Large intestine (tissue), 3 donors: ENCODE measurements around the gene SLC35E3. TPM values are rescaled to one million over a fixed set of nuclear protein-coding genes. Genes with fewer than 3 reads are reported as not detected.
"Not testable (repeated sequence)": the region's sequence is repeated elsewhere in the genome, so short reads cannot be mapped to it uniquely, and the experiment has no call there.

Experiments
- DNase-seq, 2 donors: peaks; one replicate each; pipeline versions ENCODE4 v3.0.0 to v3.0.0-alpha.2; 2013
- H3K27ac ChIP-seq: one replicate; pipeline ENCODE4 v1.5.1; 2013; ENCODE audit warnings: low read length
- H3K27me3 ChIP-seq: 2 replicates; pipeline ENCODE4 v1.6.1; 2013; ENCODE audit warnings: low read length; ENCODE audit not compliant: control insufficient read depth, insufficient read depth
- H3K36me3 ChIP-seq: 2 replicates; pipeline ENCODE4 v1.6.1; 2013; ENCODE audit warnings: low read length; ENCODE audit not compliant: control insufficient read depth, insufficient read depth
- H3K4me1 ChIP-seq: one replicate; pipeline ENCODE4 v1.6.1; 2013; ENCODE audit warnings: low read length; ENCODE audit not compliant: control insufficient read depth, insufficient read depth
- H3K4me3 ChIP-seq: one replicate; pipeline ENCODE4 v1.5.1; 2013; ENCODE audit warnings: low read length
- H3K9me3 ChIP-seq: one replicate; pipeline ENCODE4 v1.6.1; 2013; ENCODE audit warnings: mild to moderate bottlenecking, low read depth, low read length, moderate library complexity; ENCODE audit not compliant: control insufficient read depth
- WGBS: methylation state at CpG from one replicate; pipeline ENCODE4 v1.1.5; 2013; ENCODE audit warnings: low lambda C conversion rate; ENCODE audit not compliant: insufficient coverage; 5-methylcytosine and 5-hydroxymethylcytosine counted together
- polyA plus RNA-seq: library from polyadenylated mRNA; unstranded; fragments of 120-200 nt; gene quantifications from one replicate; pipeline ENCODE4 v1.2.1, GENCODE V29; 2013

Gene SLC35E3
- polyA plus RNA-seq, 1 donor: 8.3 TPM

DNA sequence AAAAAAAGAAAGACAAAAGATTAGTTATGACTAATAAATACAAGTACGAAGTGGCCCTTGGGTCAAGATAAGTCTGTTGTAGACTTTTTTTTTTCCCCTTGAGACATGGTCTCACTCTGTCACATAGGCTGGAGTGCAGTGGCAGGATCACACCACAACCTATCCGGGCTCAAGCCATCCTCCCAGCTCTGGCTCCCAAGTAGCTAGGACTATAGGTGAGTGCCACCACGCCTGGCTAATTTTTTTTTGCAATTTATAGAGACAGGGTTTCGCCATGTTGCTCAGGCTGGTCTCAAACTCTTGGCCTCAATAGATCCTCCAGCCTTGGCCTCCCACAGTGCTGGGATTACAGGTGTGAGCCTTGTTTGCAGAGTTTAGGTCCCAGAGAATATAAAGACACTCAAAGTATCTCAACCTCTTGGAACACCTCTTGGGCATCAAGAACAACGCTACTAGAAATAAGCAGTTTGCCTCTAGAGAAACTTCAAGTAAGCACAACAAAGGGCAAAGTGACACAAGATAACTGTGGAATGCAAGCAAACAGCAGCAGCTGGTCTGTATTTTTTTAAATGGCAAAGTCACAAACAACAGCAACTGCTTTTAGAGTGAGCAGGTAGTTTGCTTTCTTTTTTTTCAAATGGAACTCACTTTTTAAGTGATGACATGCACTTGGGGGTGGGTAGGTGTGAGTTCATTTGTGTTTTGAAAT, 58.1 kb downstream of the SLC35E3 start:
- no CpG with 5 or more reads among the region's 5 CpGs for WGBS
- Histone ChIP-seq H3K36me3 (no peaks in the 10 kb centered on the region), H3K9me3 (no peaks in the 10 kb centered on the region), H3K27me3 (no peaks in the 10 kb centered on the region), H3K4me3 (no peak overlapping the region), H3K4me1 (peaks cover 7% of the 10 kb centered on the region), H3K27ac (peak overlapping the region; percentile 21)
- peak in 1 of 2 donors; percentile 55 for DNase-seq

DNA sequence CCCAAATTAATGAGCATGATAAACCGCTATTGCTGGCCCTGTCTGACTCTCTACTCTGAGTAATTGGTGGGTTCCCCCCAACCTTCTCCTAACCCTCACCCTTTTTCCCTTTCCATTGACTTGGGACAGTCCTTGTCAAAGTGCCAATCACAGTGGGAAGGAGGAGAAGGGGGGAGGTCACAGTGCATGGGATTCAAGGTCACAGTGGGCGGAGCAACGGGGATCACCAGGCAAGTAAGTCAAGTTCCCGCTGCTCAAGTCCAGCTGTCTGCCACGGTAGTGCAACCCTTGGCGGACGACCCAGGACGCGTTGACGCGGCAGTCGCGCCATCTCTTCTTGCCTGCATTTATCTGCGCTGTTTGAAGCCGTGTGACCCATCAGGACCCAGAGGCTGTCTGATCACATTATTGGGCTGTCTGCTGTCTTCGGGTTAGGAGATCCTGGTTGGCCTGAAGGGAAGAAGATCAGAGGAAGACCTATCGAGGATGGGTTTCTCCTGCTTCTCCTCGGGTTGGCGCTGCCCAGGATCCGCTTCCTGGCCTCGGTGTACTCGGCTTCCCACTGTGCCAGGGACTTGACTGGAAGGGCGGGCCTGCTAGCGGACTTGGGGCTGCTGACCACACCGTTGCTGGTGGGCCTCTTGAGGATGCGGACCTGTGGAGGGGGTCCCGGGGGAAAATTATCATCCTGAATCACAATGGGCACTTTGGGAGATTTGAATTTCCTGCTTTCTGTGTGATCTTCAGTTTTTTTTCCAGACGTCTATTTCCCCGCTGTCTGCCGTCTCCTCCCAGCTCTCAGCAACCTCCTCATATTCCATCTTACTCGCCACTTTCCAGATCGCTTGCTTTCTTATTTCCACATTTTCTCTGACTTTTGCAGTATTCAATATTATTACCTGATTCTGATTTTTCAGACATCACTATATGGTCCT, 58.9 kb downstream of the SLC35E3 start:
- H3K9me3 ChIP-seq: no peaks in the 10 kb centered on the region
- DNase-seq: peak in 1 of 2 donors; percentile 50
- H3K27me3 ChIP-seq: no peaks in the 10 kb centered on the region
- WGBS: 100% methylated on average over 5 of the region's 32 CpGs
- peaks cover 3% of the 10 kb centered on the region for H3K36me3 ChIP-seq
- H3K4me1 ChIP-seq: peaks cover 7% of the 10 kb centered on the region
- no peak overlapping the region for H3K4me3 ChIP-seq
- peak overlapping the region; percentile 6 for H3K27ac ChIP-seq

DNA sequence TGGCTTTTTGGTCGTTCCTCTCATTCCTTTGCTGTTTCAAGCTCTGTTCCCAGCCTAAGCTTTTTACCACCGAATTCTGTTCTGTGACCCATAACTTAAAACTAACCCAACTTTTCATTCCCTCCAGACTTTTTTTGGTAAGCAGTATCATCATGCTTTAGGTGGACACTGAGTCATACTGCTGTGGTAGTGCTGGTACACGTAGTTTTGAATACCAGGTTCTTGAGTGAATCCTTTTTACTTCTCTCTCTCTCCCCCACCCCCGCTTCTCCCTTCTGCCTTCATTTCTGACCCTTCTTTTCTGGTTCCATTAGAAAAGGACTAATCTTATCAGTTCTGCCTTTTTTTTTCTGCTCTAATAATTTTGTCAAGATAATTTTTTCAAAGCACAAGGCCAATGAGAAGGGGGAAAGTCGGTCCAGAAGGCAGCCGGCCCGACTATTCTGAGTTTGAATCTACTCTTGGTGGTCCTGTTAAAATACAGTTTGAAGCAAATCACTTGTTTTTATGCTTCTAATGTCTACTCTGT, 59.7 kb downstream of the SLC35E3 start:
- Histone ChIP-seq H3K27me3 (no peaks in the 10 kb centered on the region), H3K27ac (no peak overlapping the region), H3K4me3 (no peak overlapping the region), H3K9me3 (no peaks in the 10 kb centered on the region), H3K4me1 (peaks cover 7% of the 10 kb centered on the region), H3K36me3 (peaks cover 8% of the 10 kb centered on the region)
- DNase-seq: no peak
- 91% methylated on average over 4 of the region's 7 CpGs for WGBS

DNA sequence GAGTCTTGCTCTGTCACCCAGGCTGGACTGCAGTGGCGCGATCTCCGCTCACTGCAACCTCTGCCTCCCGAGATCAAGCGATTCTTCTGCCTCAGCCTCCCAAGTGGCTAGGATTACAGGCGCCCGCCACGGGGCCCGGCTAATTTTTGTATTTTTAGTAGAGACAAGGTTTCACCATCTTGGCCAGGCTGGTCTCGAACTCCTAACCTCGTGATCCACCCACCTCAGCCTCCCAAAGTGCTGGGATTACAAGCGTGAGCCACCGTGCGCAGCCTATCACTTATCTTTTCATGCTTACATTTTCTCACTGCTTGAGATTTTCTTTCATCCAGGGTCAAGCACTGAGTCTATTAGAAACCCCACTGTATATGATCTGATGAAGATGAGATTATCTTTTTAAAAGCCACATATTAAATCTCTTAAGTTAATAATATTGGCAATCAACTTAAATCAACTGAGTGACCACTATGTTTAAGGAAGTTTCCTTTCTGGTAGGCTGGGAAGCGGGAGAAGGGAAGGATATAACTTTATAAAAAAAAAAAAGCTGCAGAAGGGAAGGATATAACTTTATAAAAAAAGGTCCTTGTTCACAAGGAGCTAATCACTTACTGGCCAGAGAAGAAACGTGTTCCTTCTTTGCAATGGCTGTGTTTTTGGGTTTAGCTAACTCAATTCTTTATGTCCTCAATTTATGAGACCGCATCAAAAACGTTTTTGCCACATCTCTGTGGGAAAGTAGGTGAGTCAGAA, 60.7 kb downstream of the SLC35E3 start:
- no peaks in the 10 kb centered on the region for H3K27me3 ChIP-seq
- no peaks in the 10 kb centered on the region for H3K9me3 ChIP-seq
- peaks cover 7% of the 10 kb centered on the region for H3K4me1 ChIP-seq
- peak overlapping the region; percentile 100 for H3K4me3 ChIP-seq
- peaks cover 8% of the 10 kb centered on the region for H3K36me3 ChIP-seq
- WGBS: 88% methylated on average over 3 of the region's 18 CpGs
- DNase-seq: no peak
- H3K27ac ChIP-seq: no peak overlapping the region

DNA sequence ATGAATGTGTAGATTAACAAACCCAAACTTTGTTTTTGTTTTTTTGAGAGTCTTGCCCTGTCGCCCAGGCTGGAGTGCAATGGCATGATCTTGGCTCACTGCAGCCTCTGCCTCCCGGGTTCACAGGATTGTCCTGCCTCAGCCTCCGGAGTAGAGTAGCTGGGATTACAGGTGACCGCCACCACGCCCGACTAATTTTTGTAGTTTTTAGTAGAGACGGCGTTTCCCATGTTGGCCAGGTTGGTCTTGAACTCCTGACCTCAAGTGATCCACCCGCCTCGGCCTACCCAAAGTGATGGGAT, 61.2 kb downstream of the SLC35E3 start:
- H3K36me3 ChIP-seq, H3K9me3 ChIP-seq, H3K4me1 ChIP-seq, H3K27me3 ChIP-seq, DNase-seq: not testable (repeated sequence)
- Histone ChIP-seq H3K4me3 (peak overlapping the region; percentile 100), H3K27ac (peak overlapping the region; percentile 98)
- WGBS: 67% methylated on average over 1 of the region's 10 CpGs

DNA sequence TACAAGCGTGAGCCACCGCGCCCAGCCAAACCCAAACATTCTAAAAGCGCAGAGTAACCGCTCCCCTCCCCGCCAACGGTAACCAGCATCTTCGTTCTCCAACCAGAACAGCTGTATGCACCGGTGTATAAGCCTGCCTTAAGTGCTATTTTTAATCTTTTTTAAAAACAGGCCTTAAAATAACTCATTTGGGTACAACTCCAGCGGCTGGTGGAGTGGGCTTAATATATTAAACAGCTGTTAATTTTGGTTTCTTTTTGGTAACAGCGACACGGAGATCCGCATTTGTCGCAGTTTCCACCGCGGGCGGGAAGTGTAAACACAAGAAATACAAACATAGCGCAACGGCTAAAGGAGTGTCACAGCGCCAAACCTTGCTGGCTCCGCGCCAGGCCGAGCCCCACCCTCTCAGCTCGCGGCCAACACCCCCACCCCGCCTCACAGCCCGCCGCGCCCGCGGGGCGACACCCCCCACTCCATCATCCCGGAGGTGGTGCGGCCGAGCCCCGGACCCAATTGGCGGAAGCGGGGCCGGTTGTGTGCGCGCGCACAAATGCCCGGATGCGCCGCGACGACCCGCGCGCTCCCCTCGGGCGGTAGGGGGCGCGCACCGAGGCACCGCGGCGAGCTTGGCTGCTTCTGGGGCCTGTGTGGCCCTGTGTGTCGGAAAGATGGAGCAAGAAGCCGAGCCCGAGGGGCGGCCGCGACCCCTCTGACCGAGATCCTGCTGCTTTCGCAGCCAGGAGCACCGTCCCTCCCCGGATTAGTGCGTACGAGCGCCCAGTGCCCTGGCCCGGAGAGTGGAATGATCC, 61.8 kb downstream of the SLC35E3 start, which contains the start of gene MDM2:
Gene MDM2, plus strand, starts transcription at position 602 of the 812 bp plus-strand sequence. CDS start 301 bp downstream, outside the sequence.
- peak within 1 kb of the TSS; percentile 98 for H3K27ac ChIP-seq
- no CpG with 5 or more reads among the region's 72 CpGs for WGBS

DNA sequence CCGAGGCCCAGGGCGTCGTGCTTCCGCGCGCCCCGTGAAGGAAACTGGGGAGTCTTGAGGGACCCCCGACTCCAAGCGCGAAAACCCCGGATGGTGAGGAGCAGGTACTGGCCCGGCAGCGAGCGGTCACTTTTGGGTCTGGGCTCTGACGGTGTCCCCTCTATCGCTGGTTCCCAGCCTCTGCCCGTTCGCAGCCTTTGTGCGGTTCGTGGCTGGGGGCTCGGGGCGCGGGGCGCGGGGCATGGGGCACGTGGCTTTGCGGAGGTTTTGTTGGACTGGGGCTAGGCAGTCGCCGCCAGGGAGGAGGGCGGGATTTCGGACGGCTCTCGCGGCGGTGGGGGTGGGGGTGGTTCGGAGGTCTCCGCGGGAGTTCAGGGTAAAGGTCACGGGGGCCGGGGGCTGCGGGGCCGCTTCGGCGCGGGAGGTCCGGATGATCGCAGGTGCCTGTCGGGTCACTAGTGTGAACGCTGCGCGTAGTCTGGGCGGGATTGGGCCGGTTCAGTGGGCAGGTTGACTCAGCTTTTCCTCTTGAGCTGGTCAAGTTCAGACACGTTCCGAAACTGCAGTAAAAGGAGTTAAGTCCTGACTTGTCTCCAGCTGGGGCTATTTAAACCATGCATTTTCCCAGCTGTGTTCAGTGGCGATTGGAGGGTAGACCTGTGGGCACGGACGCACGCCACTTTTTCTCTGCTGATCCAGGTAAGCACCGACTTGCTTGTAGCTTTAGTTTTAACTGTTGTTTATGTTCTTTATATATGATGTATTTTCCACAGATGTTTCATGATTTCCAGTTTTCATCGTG, 62.6 kb downstream of the SLC35E3 start:
- no peaks in the 10 kb centered on the region for H3K9me3 ChIP-seq
- 0% methylated on average over 2 of the region's 61 CpGs for WGBS

More for the DNA sequence above, 61.8 kb downstream of the SLC35E3 start, which contains the start of gene MDM2:
- peak; percentile 93 to 95 for DNase-seq
- Histone ChIP-seq H3K4me1 (peaks cover 11% of the 10 kb centered on the region), H3K27me3 (no peaks in the 10 kb centered on the region), H3K4me3 (peak within 1 kb of the TSS; percentile 100), H3K9me3 (no peaks in the 10 kb centered on the region), H3K36me3 (peaks cover 8% of the 10 kb centered on the region)

DNA sequence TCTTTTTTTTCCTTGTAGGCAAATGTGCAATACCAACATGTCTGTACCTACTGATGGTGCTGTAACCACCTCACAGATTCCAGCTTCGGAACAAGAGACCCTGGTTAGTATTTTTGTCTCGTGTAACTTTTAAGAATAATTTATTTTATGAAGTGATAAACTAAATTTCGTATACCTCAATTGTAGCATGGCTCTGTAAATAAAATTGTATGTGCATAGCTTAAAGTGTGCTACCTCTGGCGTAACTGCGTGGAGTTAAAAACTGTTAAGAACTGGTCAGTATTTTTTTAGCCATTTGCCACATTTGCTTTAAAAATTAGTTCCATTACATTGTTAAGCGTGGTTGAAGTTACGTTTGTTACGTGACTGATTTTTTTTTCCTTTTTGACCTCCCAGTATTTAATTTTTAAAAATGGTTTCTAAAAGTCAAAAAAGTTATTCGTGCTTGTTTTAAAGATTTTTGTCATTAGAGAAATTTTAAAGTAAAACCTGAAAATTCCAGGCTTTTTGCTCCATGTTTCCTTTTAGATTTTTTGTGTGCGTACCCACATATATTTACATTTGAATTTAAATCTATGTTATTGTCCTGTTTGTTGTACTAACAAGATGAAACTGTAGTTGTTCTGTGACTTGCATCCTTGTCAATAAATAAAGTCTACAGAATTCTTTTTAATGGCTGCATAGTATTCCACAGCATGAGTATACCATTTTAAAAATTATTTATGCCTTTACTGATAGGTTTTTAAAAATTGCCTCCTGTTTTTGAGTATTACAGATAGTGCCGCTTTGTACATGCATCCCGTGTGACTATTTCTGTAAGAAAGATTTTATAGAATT, 63.4 kb downstream of the SLC35E3 start:
- 85% methylated on average over 7 of the region's 12 CpGs for WGBS
- Histone ChIP-seq H3K4me1 (peaks cover 11% of the 10 kb centered on the region), H3K27me3 (no peaks in the 10 kb centered on the region), H3K27ac (peak overlapping the region; percentile 98), H3K9me3 (no peaks in the 10 kb centered on the region), H3K36me3 (peaks cover 19% of the 10 kb centered on the region), H3K4me3 (peak overlapping the region; percentile 100)
- DNase-seq: no peak

More for the DNA sequence above, 62.6 kb downstream of the SLC35E3 start:
- Histone ChIP-seq H3K4me1 (peaks cover 11% of the 10 kb centered on the region), H3K27ac (peak overlapping the region; percentile 98), H3K36me3 (peaks cover 12% of the 10 kb centered on the region), H3K4me3 (peak overlapping the region; percentile 100), H3K27me3 (no peaks in the 10 kb centered on the region)
- peak; percentile 71 to 86 for DNase-seq
